Testis (tissue), 2 donors: ENCODE measurements around the gene MAP1S.

Experiments used
- CTCF ChIP-seq, 3 experiments: fragments of 450-650 bp in 2 of 3; fragments of 200-600 bp in 1 of 3; sonication (generic) in 1 of 3; IDR thresholded peaks; one replicate each; pipeline ENCODE4 v1.5.1; 2016 to 2019; ENCODE audit warnings: antibody characterized with exemption in 3 of 3, mild to moderate bottlenecking in 2 of 3, moderate library complexity in 1 of 3
- POLR2A ChIP-seq: fragments of 450-650 bp; IDR thresholded peaks from one replicate; pipeline ENCODE4 v1.6.1; 2017; ENCODE audit warnings: antibody characterized with exemption, mild to moderate bottlenecking, moderate library complexity

- TF ChIP-seq CTCF (IDR thresholded peaks at IDR 0.05) (no peak), POLR2A (no peak)
Observed at GRCh38 chr19:17770613-17771012, 51.3 kb downstream of the MAP1S start.
